IPS-18a (cell line): ENCODE results near the gene AGAP1.

Experiments used
- H3K27ac ChIP-seq: one replicate; pipeline ENCODE4 v1.5.1; 2013; ENCODE audit warnings: low read length
- H3K27me3 ChIP-seq: one replicate; pipeline ENCODE4 v1.6.1; 2013; ENCODE audit warnings: mild to moderate bottlenecking, low read length; ENCODE audit not compliant: control insufficient read depth, insufficient read depth
- H3K36me3 ChIP-seq: one replicate; pipeline ENCODE4 v1.6.1; 2013; ENCODE audit warnings: low read depth, low read length; ENCODE audit not compliant: control insufficient read depth
- H3K4me1 ChIP-seq: one replicate; pipeline ENCODE4 v1.6.1; 2013; ENCODE audit warnings: low read depth, low read length; ENCODE audit not compliant: control insufficient read depth
- H3K4me3 ChIP-seq: one replicate; pipeline ENCODE4 v1.5.1; 2013; ENCODE audit warnings: low read length
- H3K9ac ChIP-seq: one replicate; pipeline ENCODE4 v1.6.1; 2013; ENCODE audit warnings: mild to moderate bottlenecking, low read length, moderate library complexity
- H3K9me3 ChIP-seq: one replicate; pipeline ENCODE4 v1.6.1; 2013; ENCODE audit warnings: low read depth, low read length; ENCODE audit not compliant: control insufficient read depth

AGAP1 gene

GRCh38 chr2:235576337-235576910 lies 82.6 kb downstream of the AGAP1 start:
- Histone ChIP-seq H3K4me3 (no peak overlapping the region), H3K9me3 (no peaks in the 10 kb centered on the region), H3K36me3 (no peaks in the 10 kb centered on the region), H3K27me3 (no peaks in the 10 kb centered on the region), H3K4me1 (peaks cover 29% of the 10 kb centered on the region), H3K27ac (no peak overlapping the region), H3K9ac (no peak overlapping the region)

- Histone ChIP-seq H3K9me3 (no peaks in the 10 kb centered on the region), H3K9ac (no peak overlapping the region), H3K27ac (no peak overlapping the region)
These were observed 83.8 kb downstream of the AGAP1 start for GRCh38 chr2:235577404-235578330.

GRCh38 chr2:235579128-235579527 lies 85.3 kb downstream of the AGAP1 start:
- H3K4me3 ChIP-seq: no peak overlapping the region

More at GRCh38 chr2:235577404-235578330, 83.8 kb downstream of the AGAP1 start:
- no peak overlapping the region for H3K4me3 ChIP-seq
- peaks cover 29% of the 10 kb centered on the region for H3K4me1 ChIP-seq
- H3K27me3 ChIP-seq: no peaks in the 10 kb centered on the region
- H3K36me3 ChIP-seq: no peaks in the 10 kb centered on the region

GRCh38 chr2:235580426-235581157 lies 86.7 kb downstream of the AGAP1 start:
- Histone ChIP-seq H3K27me3 (no peaks in the 10 kb centered on the region), H3K9me3 (no peaks in the 10 kb centered on the region), H3K36me3 (no peaks in the 10 kb centered on the region), H3K4me3 (no peak overlapping the region), H3K27ac (no peak overlapping the region), H3K9ac (no peak overlapping the region), H3K4me1 (peaks cover 32% of the 10 kb centered on the region)

More at GRCh38 chr2:235579128-235579527, 85.3 kb downstream of the AGAP1 start:
- no peaks in the 10 kb centered on the region for H3K9me3 ChIP-seq
- H3K27ac ChIP-seq: no peak overlapping the region
- H3K36me3 ChIP-seq: no peaks in the 10 kb centered on the region
- no peaks in the 10 kb centered on the region for H3K27me3 ChIP-seq
- no peak overlapping the region for H3K9ac ChIP-seq
- H3K4me1 ChIP-seq: peaks cover 21% of the 10 kb centered on the region

- H3K36me3 ChIP-seq: no peaks in the 10 kb centered on the region
- H3K9me3 ChIP-seq: no peaks in the 10 kb centered on the region
- no peak overlapping the region for H3K9ac ChIP-seq
- no peak overlapping the region for H3K4me3 ChIP-seq
- no peaks in the 10 kb centered on the region for H3K27me3 ChIP-seq
- no peak overlapping the region for H3K27ac ChIP-seq
- H3K4me1 ChIP-seq: peaks cover 42% of the 10 kb centered on the region
These were observed 88.3 kb downstream of the AGAP1 start for GRCh38 chr2:235582081-235582686.

- H3K4me1 ChIP-seq: peaks cover 38% of the 10 kb centered on the region
- H3K9me3 ChIP-seq: no peaks in the 10 kb centered on the region
- H3K27ac ChIP-seq: no peak overlapping the region
- no peaks in the 10 kb centered on the region for H3K36me3 ChIP-seq
- H3K27me3 ChIP-seq: no peaks in the 10 kb centered on the region
- no peak overlapping the region for H3K9ac ChIP-seq
- H3K4me3 ChIP-seq: no peak overlapping the region
These were observed 88.9 kb downstream of the AGAP1 start for GRCh38 chr2:235582729-235583128.

- Histone ChIP-seq H3K36me3 (no peaks in the 10 kb centered on the region), H3K27me3 (no peaks in the 10 kb centered on the region), H3K27ac (no peak overlapping the region), H3K4me1 (peaks cover 34% of the 10 kb centered on the region), H3K9ac (no peak overlapping the region), H3K9me3 (no peaks in the 10 kb centered on the region), H3K4me3 (no peak overlapping the region)
These were observed 89.3 kb downstream of the AGAP1 start for GRCh38 chr2:235583144-235583543.

GRCh38 chr2:235583925-235584637 lies 90.2 kb downstream of the AGAP1 start:
- Histone ChIP-seq H3K9me3 (no peaks in the 10 kb centered on the region), H3K9ac (no peak overlapping the region)

GRCh38 chr2:235584638-235585007 lies 90.8 kb downstream of the AGAP1 start:
- Histone ChIP-seq H3K27ac (no peak overlapping the region), H3K4me1 (peaks cover 34% of the 10 kb centered on the region), H3K4me3 (no peak overlapping the region), H3K9ac (no peak overlapping the region), H3K9me3 (no peaks in the 10 kb centered on the region), H3K27me3 (no peaks in the 10 kb centered on the region), H3K36me3 (no peaks in the 10 kb centered on the region)

More at GRCh38 chr2:235583925-235584637, 90.2 kb downstream of the AGAP1 start:
- Histone ChIP-seq H3K27me3 (no peaks in the 10 kb centered on the region), H3K4me1 (peaks cover 34% of the 10 kb centered on the region), H3K36me3 (no peaks in the 10 kb centered on the region), H3K27ac (no peak overlapping the region), H3K4me3 (no peak overlapping the region)

GRCh38 chr2:235587202-235587601 lies 93.4 kb downstream of the AGAP1 start:
- Histone ChIP-seq H3K4me1 (peaks cover 30% of the 10 kb centered on the region), H3K36me3 (no peaks in the 10 kb centered on the region), H3K9ac (no peak overlapping the region), H3K4me3 (no peak overlapping the region), H3K27ac (no peak overlapping the region), H3K27me3 (no peaks in the 10 kb centered on the region), H3K9me3 (no peaks in the 10 kb centered on the region)

- no peak overlapping the region for H3K9ac ChIP-seq
- H3K9me3 ChIP-seq: no peaks in the 10 kb centered on the region
- no peaks in the 10 kb centered on the region for H3K27me3 ChIP-seq
- H3K27ac ChIP-seq: no peak overlapping the region
- peaks cover 30% of the 10 kb centered on the region for H3K4me1 ChIP-seq
- H3K4me3 ChIP-seq: no peak overlapping the region
- H3K36me3 ChIP-seq: no peaks in the 10 kb centered on the region
These were observed 94.9 kb downstream of the AGAP1 start for GRCh38 chr2:235588750-235589149.
